ENCODE measurements around the gene DIP2B. TPM values are rescaled to one million over a fixed set of nuclear protein-coding genes. Genes with fewer than 3 reads are reported as not detected.
A peak's percentile ranks its signal among the peaks of the same experiment; 100 is the strongest.

DIP2B gene
- total and polyA plus RNA-seq, 8 donors, result 2.7 to 136 (median 8.9) TPM

DNA sequence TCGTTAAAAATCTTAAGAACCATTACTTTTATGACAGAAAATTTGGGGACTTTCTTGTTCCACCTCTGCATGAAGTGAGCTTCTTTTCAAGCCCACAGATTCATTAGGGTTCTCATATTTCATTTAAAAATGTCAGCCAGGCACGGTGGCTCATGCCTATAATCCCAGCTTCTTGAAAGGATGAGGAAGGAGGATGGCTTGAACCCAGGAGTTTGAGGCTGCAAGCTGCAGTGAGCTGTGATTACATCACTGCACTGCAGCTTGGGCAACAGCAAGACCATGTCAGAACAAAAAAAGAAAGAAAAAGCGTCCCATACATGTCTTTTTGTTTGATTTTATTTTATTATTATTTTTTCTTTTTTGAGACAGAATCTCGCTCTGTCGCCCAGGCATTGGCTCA lies 215.7 kb downstream of the DIP2B start:
- no peak for DNase-seq
- H3K9me3 ChIP-seq, result no peaks in the 10 kb centered on the region
- TF ChIP-seq POLR2A (IDR thresholded peaks at IDR 0.05) (no peak), EP300 (IDR thresholded peaks at IDR 0.05) (no peak), POLR2AphosphoS5 (IDR thresholded peaks at IDR 0.05) (no peak)
- TF ChIP-seq, protein P1, sequence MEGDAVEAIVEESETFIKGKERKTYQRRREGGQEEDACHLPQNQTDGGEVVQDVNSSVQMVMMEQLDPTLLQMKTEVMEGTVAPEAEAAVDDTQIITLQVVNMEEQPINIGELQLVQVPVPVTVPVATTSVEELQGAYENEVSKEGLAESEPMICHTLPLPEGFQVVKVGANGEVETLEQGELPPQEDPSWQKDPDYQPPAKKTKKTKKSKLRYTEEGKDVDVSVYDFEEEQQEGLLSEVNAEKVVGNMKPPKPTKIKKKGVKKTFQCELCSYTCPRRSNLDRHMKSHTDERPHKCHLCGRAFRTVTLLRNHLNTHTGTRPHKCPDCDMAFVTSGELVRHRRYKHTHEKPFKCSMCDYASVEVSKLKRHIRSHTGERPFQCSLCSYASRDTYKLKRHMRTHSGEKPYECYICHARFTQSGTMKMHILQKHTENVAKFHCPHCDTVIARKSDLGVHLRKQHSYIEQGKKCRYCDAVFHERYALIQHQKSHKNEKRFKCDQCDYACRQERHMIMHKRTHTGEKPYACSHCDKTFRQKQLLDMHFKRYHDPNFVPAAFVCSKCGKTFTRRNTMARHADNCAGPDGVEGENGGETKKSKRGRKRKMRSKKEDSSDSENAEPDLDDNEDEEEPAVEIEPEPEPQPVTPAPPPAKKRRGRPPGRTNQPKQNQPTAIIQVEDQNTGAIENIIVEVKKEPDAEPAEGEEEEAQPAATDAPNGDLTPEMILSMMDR (IDR thresholded peaks at IDR 0.05), result no peak
- H3K4me1 ChIP-seq, result peaks cover 0 to 10% (median 2%) of the 10 kb centered on the region in 4 donors
- intact Hi-C loops (cut with DNase I; ENCODE audit: low total_unique reads), result no loop called here
- peaks cover 44 to 100% (median 93%) of the 10 kb centered on the region in 4 donors for H3K36me3 ChIP-seq
- no peak overlapping the region for H3K4me3 ChIP-seq
- 79 to 94% (median 93%) methylated on average over 5 of the region's 5 CpGs for WGBS, 5 donors
- H3K27me3 ChIP-seq, result no peaks in the 10 kb centered on the region
- no peak overlapping the region for H3K27ac ChIP-seq

DNA sequence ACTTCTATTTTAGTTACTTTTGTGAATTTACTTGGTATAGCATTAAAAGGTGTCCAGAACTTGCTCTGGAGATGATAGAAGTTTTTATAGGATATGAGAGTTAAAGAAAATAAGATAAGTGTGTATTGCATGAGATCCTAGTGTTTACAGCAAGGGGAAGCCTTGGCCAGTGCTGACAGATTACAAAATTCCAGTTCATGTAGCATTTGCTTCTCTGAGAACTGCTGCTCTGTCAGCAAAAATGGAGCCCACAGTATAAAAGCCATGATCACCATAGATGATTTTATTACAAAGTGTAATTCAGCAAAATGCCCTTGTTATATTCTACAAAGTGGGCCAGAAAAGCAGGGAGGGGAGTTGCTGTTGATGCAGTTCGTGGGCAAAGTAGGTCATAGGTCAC lies 219.1 kb downstream of the DIP2B start:
- H3K27me3 ChIP-seq, result no peaks in the 10 kb centered on the region
- WGBS, 5 donors, result 33 to 71% (median 52%) methylated on average over 1 of the region's 1 CpG
- H3K4me3 ChIP-seq, result no peak overlapping the region
- no peaks in the 10 kb centered on the region for H3K9me3 ChIP-seq
- H3K4me1 ChIP-seq, result peaks cover 0 to 16% (median 3%) of the 10 kb centered on the region in 4 donors
- peaks cover 51 to 100% (median 99%) of the 10 kb centered on the region in 4 donors for H3K36me3 ChIP-seq
- TF ChIP-seq POLR2AphosphoS5 (IDR thresholded peaks at IDR 0.05), result no peak
- TF ChIP-seq EP300 (IDR thresholded peaks at IDR 0.05), result no peak
- TF ChIP-seq, protein P1 (IDR thresholded peaks at IDR 0.05), result no peak
- TF ChIP-seq POLR2A (IDR thresholded peaks at IDR 0.05), result no peak
- intact Hi-C loops (cut with DNase I; ENCODE audit: low total_unique reads), result no loop called here
- peak overlapping the region in 1 of 5 donors; percentile 1 for H3K27ac ChIP-seq
- peak in 1 of 2 donors; percentile 8 for DNase-seq

DNA sequence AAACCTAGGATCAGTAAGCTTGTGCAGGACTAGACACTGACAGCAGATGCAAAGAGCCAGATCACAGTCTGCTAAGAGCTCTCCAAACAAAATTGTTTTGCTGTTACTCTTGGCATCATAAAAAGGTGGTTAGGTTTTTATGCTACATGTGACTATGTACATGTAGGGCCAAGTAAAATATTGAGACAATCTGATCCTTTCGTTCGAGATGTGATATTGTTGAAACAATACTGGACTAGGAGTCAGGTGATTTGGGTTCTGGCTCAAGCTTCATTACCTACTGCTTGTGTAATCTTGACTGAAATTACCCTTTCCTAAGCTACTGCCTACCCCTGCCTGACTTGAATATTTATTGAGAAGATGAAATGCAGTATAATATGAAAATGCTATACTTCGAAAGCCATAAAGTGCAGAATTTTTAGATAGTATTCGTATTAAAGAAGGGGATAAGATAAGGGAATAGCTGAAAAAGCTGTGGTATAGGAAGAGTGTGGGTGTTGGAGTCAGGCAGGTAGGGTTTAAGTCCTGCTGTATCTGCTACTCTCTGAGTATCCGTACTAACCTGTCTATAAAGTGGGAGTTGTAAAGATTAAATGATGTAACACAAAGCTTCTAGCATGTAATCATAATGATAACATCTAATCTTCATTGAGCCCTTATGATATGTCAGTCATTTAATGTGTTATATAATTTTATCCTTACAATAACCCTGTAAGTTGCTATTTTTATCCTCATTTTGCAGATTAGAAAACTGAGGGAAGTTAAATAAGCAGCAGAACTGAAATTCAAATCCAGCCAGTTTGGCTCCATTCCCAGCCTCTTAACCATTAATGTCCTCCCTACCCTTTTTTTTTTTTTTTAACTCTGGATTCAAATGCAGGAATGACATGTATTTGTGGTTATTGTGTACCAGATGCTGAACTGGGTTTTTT lies 220.5 kb downstream of the DIP2B start:
- TF ChIP-seq EP300 (IDR thresholded peaks at IDR 0.05) (no peak), POLR2AphosphoS5 (IDR thresholded peaks at IDR 0.05) (no peak), POLR2A (IDR thresholded peaks at IDR 0.05) (no peak)
- TF ChIP-seq, protein P1 (IDR thresholded peaks at IDR 0.05), result no peak
- no peaks in the 10 kb centered on the region for H3K27me3 ChIP-seq
- peak overlapping the region in 2 of 5 donors; percentile 4 to 12 for H3K27ac ChIP-seq
- H3K36me3 ChIP-seq, result peaks cover 59 to 100% (median 100%) of the 10 kb centered on the region in 4 donors
- H3K4me1 ChIP-seq, result peaks cover 0 to 16% (median 3%) of the 10 kb centered on the region in 4 donors
- no peak for DNase-seq
- 38 to 67% (median 47%) methylated on average over 5 of the region's 5 CpGs for WGBS, 5 donors
- H3K4me3 ChIP-seq, result no peak overlapping the region
- intact Hi-C loops (cut with DNase I; ENCODE audit: low total_unique reads), result no loop called here
- H3K9me3 ChIP-seq, result no peaks in the 10 kb centered on the region

DNA sequence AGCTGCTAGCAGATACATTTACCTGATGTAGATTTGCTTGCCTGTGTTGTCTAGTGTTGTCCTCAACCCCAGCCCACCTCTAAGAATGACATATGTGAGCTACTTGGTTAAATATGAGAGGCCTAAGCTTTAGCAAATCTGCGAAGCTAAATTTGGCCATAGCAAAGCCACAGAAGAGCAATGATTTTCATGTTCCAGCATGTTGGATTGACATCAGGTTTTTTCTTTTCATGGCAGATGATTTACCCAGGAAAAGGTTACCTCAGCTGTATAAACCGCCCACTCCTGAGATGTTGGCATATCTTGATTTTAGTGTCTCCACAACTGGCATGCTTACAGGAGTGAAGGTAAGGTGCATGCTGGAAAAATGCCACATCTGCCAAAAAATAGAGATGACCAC lies 222.7 kb downstream of the DIP2B start:
- WGBS, 5 donors, result 85 to 98% (median 95%) methylated on average over 2 of the region's 2 CpGs
- Histone ChIP-seq H3K9me3 (no peaks in the 10 kb centered on the region), H3K27me3 (no peaks in the 10 kb centered on the region), H3K4me3 (no peak overlapping the region), H3K36me3 (peaks cover 72 to 100% (median 100%) of the 10 kb centered on the region in 4 donors), H3K27ac (no peak overlapping the region), H3K4me1 (peaks cover 0 to 16% (median 3%) of the 10 kb centered on the region in 4 donors)
- no peak for TF ChIP-seq POLR2A (IDR thresholded peaks at IDR 0.05)
- TF ChIP-seq, protein P1 (IDR thresholded peaks at IDR 0.05), result no peak
- no peak for TF ChIP-seq POLR2AphosphoS5 (IDR thresholded peaks at IDR 0.05)
- TF ChIP-seq EP300 (IDR thresholded peaks at IDR 0.05), result no peak
- intact Hi-C loops (cut with DNase I; ENCODE audit: low total_unique reads), result no loop called here
- DNase-seq, result no peak

Measured in stomach (tissue), 9 donors.